Esophagus mucosa (tissue), 1 donor: ENCODE results near the gene SSX2B. TPM values are rescaled to one million over a fixed set of nuclear protein-coding genes. Genes with fewer than 3 reads are reported as not detected.
"Not testable (repeated sequence)": the region's sequence is repeated elsewhere in the genome, so short reads cannot be mapped to it uniquely, and the experiment has no call there.

Experiments used
- ATAC-seq: fragments of 200-7000 bp; cut with Tn5 transposase; one replicate; pipeline ENCODE4 v1.9.1; 2020
- total RNA-seq: library from RNA; stranded (reverse); gene quantifications from one replicate; pipeline ENCODE4 v1.2.4, GENCODE V29; 2023
- donor health status: DM: yes; HTN: yes; CAD: no.

SSX2B gene
- total RNA-seq = not detected

GRCh38 chrX:52750952-52751351 is at the start of gene SSX2B:
TSS of gene SSX2B (plus strand) at chrX:52751252. CDS start at chrX:52752681, 1,429 bp downstream.
- not testable (repeated sequence) for ATAC-seq

- ATAC-seq = not testable (repeated sequence)
Measured at GRCh38 chrX:52707078-52707477, 44.0 kb upstream of the SSX2B start, which contains the start of gene SSX2. TSS of gene SSX2 (minus strand) at chrX:52707178. CDS start at chrX:52705749, 1,429 bp downstream.

GRCh38 chrX:52765983-52766382 is 14.9 kb downstream of the SSX2B start:
- not testable (repeated sequence) for ATAC-seq

GRCh38 chrX:52773504-52773903 is 22.5 kb downstream of the SSX2B start:
- not testable (repeated sequence) for ATAC-seq

- ATAC-seq = not testable (repeated sequence)
Measured at GRCh38 chrX:52797327-52797726, 46.3 kb downstream of the SSX2B start, which contains the start of gene SPANXN5. TSS of gene SPANXN5 (minus strand) at chrX:52797427. CDS start at chrX:52797348, 79 bp downstream.

GRCh38 chrX:52804876-52805275 is 53.8 kb downstream of the SSX2B start:
- ATAC-seq = not testable (repeated sequence)

Other genes starting within 250 kb of the SSX2B start
- gene XAGE1B, start 234.2 kb upstream of the SSX2B start, total RNA-seq = not detected
- gene SSX7, start 96.4 kb upstream of the SSX2B start, total RNA-seq = not detected
- not detected for gene SSX2, start 44.1 kb upstream of the SSX2B start, total RNA-seq
- gene SPANXN5, start 46.2 kb downstream of the SSX2B start, total RNA-seq = not detected
- gene XAGE5, start 60.0 kb downstream of the SSX2B start, total RNA-seq = not detected
- not detected for gene XAGE3, start 116.8 kb downstream of the SSX2B start, total RNA-seq
- 5.7 TPM for gene FAM156B, start 146.1 kb downstream of the SSX2B start, total RNA-seq
- gene FAM156A, start 207.3 kb downstream of the SSX2B start, total RNA-seq = 6.8 TPM